ENCODE results near the gene USH2A. TPM values are rescaled to one million over a fixed set of nuclear protein-coding genes. Genes with fewer than 3 reads are reported as not detected.

USH2A gene
- polyA plus RNA-seq, 3 donors: not detected

GRCh38 chr1:215682232-215682631 lies 741.0 kb downstream of the USH2A start:
- H3K4me3 ChIP-seq (replicated peaks in 1 of 3; ENCODE audit: low read depth in 2 of 3, low read length in 3 of 3): no peak overlapping the region
- H3K36me3 ChIP-seq (replicated peaks in 1 of 2; ENCODE audit: control insufficient read depth in 1 of 2, insufficient read depth in 2 of 2, low read length in 2 of 2): no peaks in the 10 kb centered on the region
- no peaks in the 10 kb centered on the region for H3K79me2 ChIP-seq (ENCODE audit: insufficient read depth, low read length)
- peaks cover 0 to 1% (median 0%) of the 10 kb centered on the region in 3 donors for H3K27me3 Mint-ChIP-seq (ENCODE audit: low read depth in 3 of 3)
- no peak overlapping the region for H3K27ac Mint-ChIP-seq
- no peaks in the 10 kb centered on the region for H3K9me3 ChIP-seq (replicated peaks in 1 of 2; ENCODE audit: control insufficient read depth in 1 of 2, insufficient read depth in 1 of 2, low read length in 2 of 2)
- no peak for TF ChIP-seq CTCF (IDR thresholded peaks at IDR 0.05)
- H2AFZ ChIP-seq (ENCODE audit: insufficient read depth, low read depth, low read length, poor library complexity, severe bottlenecking): no peak overlapping the region
- H3K4me1 Mint-ChIP-seq: no peaks in the 10 kb centered on the region
- intact Hi-C loops (cut with micrococcal nuclease): no loop called here
- H3K9me3 Mint-ChIP-seq: peaks cover 0 to 3% (median 0%) of the 10 kb centered on the region in 7 donors
- H3K27ac ChIP-seq (ENCODE audit: low read depth in 1 of 2, low read length in 2 of 2): no peak overlapping the region
- H3K4me3 Mint-ChIP-seq: no peak overlapping the region
- no peaks in the 10 kb centered on the region for H3K36me3 Mint-ChIP-seq
- DNase-seq: no peak
- H3K27me3 ChIP-seq (ENCODE audit: control insufficient read depth in 2 of 2, insufficient read depth in 2 of 2, low read length in 2 of 2): no peaks in the 10 kb centered on the region
- H3K4me1 ChIP-seq (ENCODE audit: control insufficient read depth in 1 of 2, insufficient read depth in 2 of 2, low read length in 2 of 2): no peaks in the 10 kb centered on the region
- no peaks in the 10 kb centered on the region for H4K20me1 ChIP-seq (ENCODE audit: insufficient read depth, low read length)
- no peak overlapping the region for H3K4me2 ChIP-seq (replicated peaks; ENCODE audit: extremely low read depth, low read length, poor library complexity, severe bottlenecking)
- WGBS (ENCODE audit: insufficient coverage): no CpG with 5 or more reads among the region's 2 CpGs
- H3K9ac ChIP-seq (ENCODE audit: insufficient read depth, low read length, poor library complexity, severe bottlenecking): no peak overlapping the region

GRCh38 chr1:215681041-215681440 lies 742.2 kb downstream of the USH2A start:
- H3K4me1 Mint-ChIP-seq: no peaks in the 10 kb centered on the region
- no peaks in the 10 kb centered on the region for H3K4me1 ChIP-seq (ENCODE audit: control insufficient read depth in 1 of 2, insufficient read depth in 2 of 2, low read length in 2 of 2)
- H3K27me3 ChIP-seq (ENCODE audit: control insufficient read depth in 2 of 2, insufficient read depth in 2 of 2, low read length in 2 of 2): no peaks in the 10 kb centered on the region
- no peak for TF ChIP-seq CTCF (IDR thresholded peaks at IDR 0.05)
- no peak overlapping the region for H2AFZ ChIP-seq (ENCODE audit: insufficient read depth, low read depth, low read length, poor library complexity, severe bottlenecking)
- no peaks in the 10 kb centered on the region for H3K36me3 ChIP-seq (replicated peaks in 1 of 2; ENCODE audit: control insufficient read depth in 1 of 2, insufficient read depth in 2 of 2, low read length in 2 of 2)
- H3K9me3 Mint-ChIP-seq: no peaks in the 10 kb centered on the region
- H3K27ac ChIP-seq (ENCODE audit: low read depth in 1 of 2, low read length in 2 of 2): no peak overlapping the region
- no peaks in the 10 kb centered on the region for H3K9me3 ChIP-seq (replicated peaks in 1 of 2; ENCODE audit: control insufficient read depth in 1 of 2, insufficient read depth in 1 of 2, low read length in 2 of 2)
- H3K27me3 Mint-ChIP-seq (ENCODE audit: low read depth in 3 of 3): peaks cover 0 to 1% (median 0%) of the 10 kb centered on the region in 3 donors
- DNase-seq: no peak
- no peak overlapping the region for H3K9ac ChIP-seq (ENCODE audit: insufficient read depth, low read length, poor library complexity, severe bottlenecking)
- H3K27ac Mint-ChIP-seq: no peak overlapping the region
- H4K20me1 ChIP-seq (ENCODE audit: insufficient read depth, low read length): no peaks in the 10 kb centered on the region
- intact Hi-C loops (cut with micrococcal nuclease): no loop called here
- H3K4me3 ChIP-seq (replicated peaks in 1 of 3; ENCODE audit: low read depth in 2 of 3, low read length in 3 of 3): no peak overlapping the region
- H3K36me3 Mint-ChIP-seq: no peaks in the 10 kb centered on the region
- no CpG with 5 or more reads among the region's 2 CpGs for WGBS (ENCODE audit: insufficient coverage)
- H3K4me2 ChIP-seq (replicated peaks; ENCODE audit: extremely low read depth, low read length, poor library complexity, severe bottlenecking): no peak overlapping the region
- H3K4me3 Mint-ChIP-seq: no peak overlapping the region
- no peaks in the 10 kb centered on the region for H3K79me2 ChIP-seq (ENCODE audit: insufficient read depth, low read length)
